ENCODE data around the gene MSN.

DNA sequence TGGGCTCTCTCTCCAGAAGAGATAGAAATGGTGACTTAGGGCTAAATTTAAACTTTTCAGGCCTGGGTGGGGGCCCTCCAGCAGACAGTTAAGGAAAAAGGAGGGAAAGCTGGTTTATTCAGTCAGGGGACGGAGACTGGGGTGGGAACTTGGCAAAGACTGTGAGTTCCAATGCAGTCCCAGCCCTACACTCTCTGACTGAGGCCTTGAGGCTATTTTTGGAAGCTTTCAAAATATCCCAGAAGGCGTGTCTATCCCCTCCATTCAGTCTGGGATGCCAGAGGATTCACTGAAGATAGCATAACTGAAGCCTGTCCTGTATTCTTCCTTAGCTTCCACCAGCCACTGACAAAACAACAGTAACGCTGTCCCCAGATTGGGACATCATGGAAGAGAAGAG is 32.1 kb upstream of the MSN start:
- TF ChIP-seq EZH2phosphoT487 (IDR thresholded peaks at IDR 0.05; ENCODE audit: low read length) (no peak), EZH2 (optimal IDR thresholded peaks at IDR 0.05; ENCODE audit: low read depth, low read length) (no peak)
- TF ChIP-seq, protein P1, sequence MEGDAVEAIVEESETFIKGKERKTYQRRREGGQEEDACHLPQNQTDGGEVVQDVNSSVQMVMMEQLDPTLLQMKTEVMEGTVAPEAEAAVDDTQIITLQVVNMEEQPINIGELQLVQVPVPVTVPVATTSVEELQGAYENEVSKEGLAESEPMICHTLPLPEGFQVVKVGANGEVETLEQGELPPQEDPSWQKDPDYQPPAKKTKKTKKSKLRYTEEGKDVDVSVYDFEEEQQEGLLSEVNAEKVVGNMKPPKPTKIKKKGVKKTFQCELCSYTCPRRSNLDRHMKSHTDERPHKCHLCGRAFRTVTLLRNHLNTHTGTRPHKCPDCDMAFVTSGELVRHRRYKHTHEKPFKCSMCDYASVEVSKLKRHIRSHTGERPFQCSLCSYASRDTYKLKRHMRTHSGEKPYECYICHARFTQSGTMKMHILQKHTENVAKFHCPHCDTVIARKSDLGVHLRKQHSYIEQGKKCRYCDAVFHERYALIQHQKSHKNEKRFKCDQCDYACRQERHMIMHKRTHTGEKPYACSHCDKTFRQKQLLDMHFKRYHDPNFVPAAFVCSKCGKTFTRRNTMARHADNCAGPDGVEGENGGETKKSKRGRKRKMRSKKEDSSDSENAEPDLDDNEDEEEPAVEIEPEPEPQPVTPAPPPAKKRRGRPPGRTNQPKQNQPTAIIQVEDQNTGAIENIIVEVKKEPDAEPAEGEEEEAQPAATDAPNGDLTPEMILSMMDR (IDR thresholded peaks at IDR 0.05; ENCODE audit: low read length): no peak

Measured in MM.1S (cell line).